HepG2 (cell line): ENCODE results near the gene ETV5. TPM values are rescaled to one million over a fixed set of nuclear protein-coding genes. Genes with fewer than 3 reads are reported as not detected.

ENCODE experiments used
- ARID5B ChIP-seq: IDR thresholded peaks from 2 replicates; pipeline ENCODE4 v1.4.0; 2020; ENCODE audit warnings: mild to moderate bottlenecking, missing genetic modification reagents
- CBX5 ChIP-seq: sonication (generic); formaldehyde crosslinking; IDR thresholded peaks from 2 replicates; pipeline ENCODE4 v1.4.0; 2020; ENCODE audit warnings: missing genetic modification reagents, borderline replicate concordance
- CEBPB ChIP-seq: IDR thresholded peaks from 2 replicates; pipeline ENCODE4 v1.6.1; 2011; ENCODE audit warnings: low read depth, low read length, improper control_type of control experiment, borderline replicate concordance
- ELF3 ChIP-seq: IDR thresholded peaks from 2 replicates; pipeline ENCODE4 v1.6.1; 2016; ENCODE audit warnings: missing genetic modification reagents, missing compliant biosample characterization
- ETV5 ChIP-seq: IDR thresholded peaks from 2 replicates; pipeline ENCODE4 v1.6.1; 2018; ENCODE audit warnings: missing biosample characterization, missing genetic modification reagents, inconsistent platforms, borderline replicate concordance
- FOXP4 ChIP-seq: sonication (generic); formaldehyde crosslinking; IDR thresholded peaks from 2 replicates; pipeline ENCODE4 v1.4.0; 2020; ENCODE audit warnings: missing genetic modification reagents
- JARID2 ChIP-seq: sonication (generic); formaldehyde crosslinking; IDR thresholded peaks from 2 replicates; pipeline ENCODE4 v1.8.1; 2023; ENCODE audit warnings: missing genetic modification reagents, inconsistent platforms; ENCODE audit not compliant: insufficient replicate concordance
- MAFG ChIP-seq: sonication (generic); formaldehyde crosslinking; IDR thresholded peaks from 2 replicates; pipeline ENCODE4 v1.5.1; 2020; ENCODE audit warnings: mild to moderate bottlenecking, missing genetic modification reagents
- NFKB2 ChIP-seq: sonication (generic); formaldehyde crosslinking; IDR thresholded peaks from 2 replicates; pipeline ENCODE4 v1.4.0; 2020; ENCODE audit warnings: missing genetic modification reagents, borderline replicate concordance
- PLRG1 ChIP-seq: fragments of 450-650 bp; conservative IDR thresholded peaks from 2 replicates; pipeline ENCODE4 v1.6.1; 2016
- POLR2AphosphoS5 ChIP-seq: IDR thresholded peaks from 2 replicates; pipeline ENCODE4 v1.6.1; 2012; ENCODE audit warnings: low read depth, low read length
- REL ChIP-seq: sonication (generic); formaldehyde crosslinking; conservative IDR thresholded peaks from 2 replicates; pipeline ENCODE4 v1.8.0; 2022; ENCODE audit warnings: mild to moderate bottlenecking, missing genetic modification reagents, moderate library complexity
- SOX13 ChIP-seq, 3 experiments: fragments of 450-650 bp in 1 of 3; sonication (generic) in 1 of 3; formaldehyde crosslinking in 1 of 3; IDR thresholded peaks in 2 of 3; conservative IDR thresholded peaks in 1 of 3; 2 replicates each; pipeline versions ENCODE4 v1.5.0 to v1.6.1; 2016 to 2020; ENCODE audit warnings: antibody characterized with exemption in 1 of 3, mild to moderate bottlenecking in 1 of 3, missing compliant biosample characterization in 1 of 3, missing genetic modification reagents in 1 of 3, moderate library complexity in 1 of 3
- SP2 ChIP-seq: sonication (generic); formaldehyde crosslinking; IDR thresholded peaks from 2 replicates; pipeline ENCODE4 v1.5.1; 2020; ENCODE audit warnings: mild to moderate bottlenecking, missing genetic modification reagents
- U2AF1 ChIP-seq: fragments of 200-400 bp; formaldehyde crosslinking; optimal IDR thresholded peaks from 2 replicates; pipeline ENCODE3; 2017; ENCODE audit warnings: mild to moderate bottlenecking, low read depth, low read length
- ZBTB2 ChIP-seq: sonication (generic); formaldehyde crosslinking; IDR thresholded peaks from 2 replicates; pipeline ENCODE4 v1.8.0; 2022; ENCODE audit warnings: low read depth, missing genetic modification reagents
- ZNF44 ChIP-seq: sonication (generic); formaldehyde crosslinking; IDR thresholded peaks from 2 replicates; pipeline ENCODE4 v1.5.1; 2020; ENCODE audit warnings: mild to moderate bottlenecking, missing genetic modification reagents
- ZNF510 ChIP-seq: sonication (generic); formaldehyde crosslinking; IDR thresholded peaks from 2 replicates; pipeline ENCODE4 v1.4.0; 2020; ENCODE audit warnings: low read depth, mild to moderate bottlenecking, missing genetic modification reagents
- ZNF597 ChIP-seq: sonication (generic); formaldehyde crosslinking; IDR thresholded peaks from 2 replicates; pipeline ENCODE4 v1.5.0; 2020; ENCODE audit warnings: missing genetic modification reagents
- ZNF773 ChIP-seq: sonication (generic); formaldehyde crosslinking; IDR thresholded peaks from 2 replicates; pipeline ENCODE4 v1.4.0; 2020; ENCODE audit warnings: missing genetic modification reagents, borderline replicate concordance
- polyA plus RNA-seq, 8 experiments: library from polyadenylated mRNA; depleted of rRNA in 3 of 8; stranded (reverse) in 7 of 8; unstranded in 1 of 8; fragments of >200 nt; fragmentation: Illumina TruSeq in 4 of 8; extraction: Trizol in 4 of 8; gene quantifications; 2 replicates each; pipeline versions ENCODE4 v1.2.1 to v1.2.3, GENCODE V29; 2011 to 2016; ENCODE audit warnings: low read depth in 4 of 8, missing spikeins in 1 of 8, mixed read lengths in 1 of 8; ENCODE audit not compliant: insufficient read depth in 1 of 8
- total RNA-seq, 5 experiments: library from RNA; depleted of rRNA; stranded (reverse); fragments of >200 nt; fragmentation: Illumina TruSeq; extraction: Trizol; gene quantifications; 2 replicates each; pipeline ENCODE4 v1.2.3, GENCODE V29; 2016; ENCODE audit warnings: low read depth in 1 of 5

Gene ETV5
- total and polyA plus RNA-seq, 2 of the 13 experiments (the other 11 are each of a cell fraction or from before 2014, with no cell fraction given), result 52.9 to 57.2 TPM

- TF ChIP-seq FOXP4, result 0 out of 2 replicates have a peak, but pooled peaks have one; percentile 13
- no peak for TF ChIP-seq ETV5 (CRISPR knock-in tag)
- no peak for TF ChIP-seq JARID2 (CRISPR knock-in tag)
- peak; percentile 23; the same call in 1 of the 2 replicates for TF ChIP-seq ARID5B (CRISPR knock-in tag)
- TF ChIP-seq ZNF510, result no peak
- no peak for TF ChIP-seq SOX13 (IDR thresholded peaks at IDR 0.05)
- TF ChIP-seq SOX13 (CRISPR knock-in tag; conservative IDR thresholded peaks at IDR 0.05 in 1 of 2, IDR thresholded peaks at IDR 0.05 in 1 of 2), result peak in 1 of 2 experiments; percentile 26; a peak in 1 of 4 replicates
- TF ChIP-seq SP2 (CRISPR knock-in tag), result no peak
- TF ChIP-seq ZBTB2, result no peak
- no peak for TF ChIP-seq ZNF44 (CRISPR knock-in tag)
- no peak for TF ChIP-seq PLRG1
- 0 out of 2 replicates have a peak, but pooled peaks have one; percentile 13 for TF ChIP-seq REL (CRISPR knock-in tag)
- no peak for TF ChIP-seq CEBPB
- no peak for TF ChIP-seq U2AF1
- no peak for TF ChIP-seq CBX5 (CRISPR knock-in tag)
- TF ChIP-seq ZNF773 (CRISPR knock-in tag), result no peak
- no peak for TF ChIP-seq MAFG
- peak; percentile 42; the same call in 1 of the 2 replicates for TF ChIP-seq POLR2AphosphoS5
- TF ChIP-seq NFKB2 (CRISPR knock-in tag), result peak; percentile 32; the same call in 1 of the 2 replicates
- 0 out of 2 replicates have a peak, but pooled peaks have one; percentile 18 for TF ChIP-seq ELF3 (CRISPR knock-in tag)
- no peak for TF ChIP-seq ZNF597
These were observed 1.4 kb downstream of the ETV5 start (continued) for GRCh38 chr3:186107215-186108105.
